Ovary (tissue), 9 donors: ENCODE results near the gene C2orf72. TPM values are rescaled to one million over a fixed set of nuclear protein-coding genes. Genes with fewer than 3 reads are reported as not detected.

Experiments used
- DNase-seq, 5 donors: peaks; one replicate each; pipeline ENCODE4 v3.0.0-alpha.2; 2019 to 2020
- H3K27ac ChIP-seq, 2 donors: fragments of 200-600 bp; one replicate each; pipeline versions ENCODE4 v1.5.1 to v1.8.0; 2019 to 2022
- H3K27me3 ChIP-seq: fragments of 200-600 bp; one replicate; pipeline ENCODE4 v1.8.0; 2022
- H3K36me3 ChIP-seq: fragments of 200-600 bp; sonication (generic); one replicate; pipeline ENCODE4 v1.5.1; 2019
- H3K4me1 ChIP-seq: one replicate; pipeline ENCODE4 v1.8.1; 2013; ENCODE audit warnings: mild to moderate bottlenecking, moderate library complexity; ENCODE audit not compliant: insufficient read depth
- H3K4me3 ChIP-seq: fragments of 200-600 bp; sonication (generic); one replicate; pipeline ENCODE4 v1.5.1; 2017
- H3K9me3 ChIP-seq, 2 donors: fragments of 200-600 bp in 1 of 2; sonication (generic) in 1 of 2; one replicate each; pipeline versions ENCODE4 v1.5.1 to v1.8.1; 2013 to 2019; ENCODE audit warnings: mild to moderate bottlenecking in 1 of 2, moderate library complexity in 1 of 2
- CTCF ChIP-seq, 3 donors: fragments of 450-650 bp in 2 of 3; fragments of 200-600 bp in 1 of 3; IDR thresholded peaks; one replicate each; pipeline versions ENCODE4 v1.5.1 to v1.8.0; 2016 to 2022; ENCODE audit warnings: antibody characterized with exemption in 3 of 3, mild to moderate bottlenecking in 1 of 3
- EP300 ChIP-seq: sonication (generic); formaldehyde crosslinking; IDR thresholded peaks from one replicate; pipeline ENCODE4 v1.6.1; 2017; ENCODE audit warnings: antibody characterized with exemption
- POLR2A ChIP-seq: fragments of 450-650 bp; IDR thresholded peaks from one replicate; pipeline ENCODE4 v1.6.1; 2017; ENCODE audit warnings: antibody characterized with exemption, mild to moderate bottlenecking, moderate library complexity
- whole genome bisulfite sequencing, 3 donors: extraction: QIAGEN DNeasy Blood & Tissue Kit in 1 of 3; methylation state at CpG; one replicate each; pipeline versions ENCODE4 v1.1.5 to v1.1.7; 2013 to 2017; 5-methylcytosine and 5-hydroxymethylcytosine counted together
- intact Hi-C, 4 donors: fragments of 100-400 bp; cut with DNase I; formaldehyde crosslinking; loops; one replicate each; pipeline versions ENCODE4 v1.11.0 to v1.15.1; 2022 to 2023
- polyA plus RNA-seq, 2 donors: library from polyadenylated mRNA; stranded (reverse); fragments of 200-250 nt in 1 of 2; fragments of 350-450 nt in 1 of 2; fragmentation: Illumina TruSeq in 1 of 2; extraction: RNeasy Lipid Tissue Mini Kit (QIAGEN cat#74804) in 1 of 2; gene quantifications; one replicate each; pipeline ENCODE4 v1.2.3, GENCODE V29; 2013 to 2014
- total RNA-seq, 7 donors: library from RNA; depleted of rRNA in 2 of 7; stranded (reverse); fragments of >200 nt in 2 of 7; fragmentation: NEBNext Ultra II Directional in 3 of 7; extraction: Animal tissue kit (Norgen Biotek cat#: 25700) in 3 of 7; gene quantifications; one replicate each; pipeline versions ENCODE4 v1.1.0 to v1.2.4, GENCODE V29; 2016 to 2023
- donor health status: DM: no; HTN: no; CAD: no; lungs with moderate emphysema.
- donor health status: DM: no; HTN: no; CAD: no.
- donor health status: Bipolar disorder and iron deficiency.
- donor health status: DM: yes; HTN: yes; CAD: no.
- donor health status: DM: no; HTN: no; CAD: no.
- donor health status: DM: yes; HTN: yes; CAD: no.

C2orf72 gene
- total and polyA plus RNA-seq, 9 donors, result 0.06 to 0.18 (median 0.12) TPM; not detected in 4

DNA sequence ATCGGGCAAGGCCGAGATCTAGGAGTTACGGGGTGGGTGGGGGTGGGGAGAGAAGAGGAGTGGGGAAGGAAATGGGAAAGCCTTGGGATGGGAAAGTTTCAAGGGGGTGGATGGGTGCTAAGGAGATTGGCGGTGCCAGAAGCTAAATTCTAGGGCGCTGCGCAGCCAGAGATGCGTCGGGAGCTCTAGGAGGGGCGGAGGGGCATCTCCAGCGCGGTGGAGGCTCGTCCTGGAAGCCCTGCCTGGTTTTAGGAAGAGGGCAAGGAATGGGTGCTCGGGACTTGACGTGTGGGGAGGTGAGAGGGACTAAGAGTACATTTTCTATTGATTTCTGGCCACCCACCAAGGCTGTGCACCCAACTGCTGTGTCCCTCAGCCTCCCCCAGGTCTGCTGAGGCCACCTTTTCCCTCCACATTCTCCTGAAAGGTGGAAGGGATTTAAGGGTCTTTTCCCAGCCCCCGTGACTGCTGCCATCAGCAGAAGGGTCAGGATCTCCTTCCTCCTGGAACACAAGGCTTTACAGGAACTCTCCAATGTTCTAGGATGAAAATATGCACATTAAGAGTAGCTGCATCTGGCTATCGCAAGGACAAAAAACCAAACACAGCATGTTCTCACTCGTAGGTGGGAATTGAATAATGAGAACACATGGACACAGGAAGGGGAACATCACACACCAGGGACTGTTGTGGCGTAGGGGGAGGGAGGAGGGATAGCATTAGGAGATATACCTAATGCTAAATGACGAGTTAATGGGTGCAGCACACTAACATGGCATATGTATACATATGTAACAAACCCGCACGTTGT lies 1.4 kb downstream of the C2orf72 start:
- Histone ChIP-seq H3K27me3 (no peaks in the 10 kb centered on the region), H3K4me3 (no peak overlapping the region)
- 18 to 24% (median 18%) methylated on average over 21 of the region's 21 CpGs for WGBS, 3 donors

DNA sequence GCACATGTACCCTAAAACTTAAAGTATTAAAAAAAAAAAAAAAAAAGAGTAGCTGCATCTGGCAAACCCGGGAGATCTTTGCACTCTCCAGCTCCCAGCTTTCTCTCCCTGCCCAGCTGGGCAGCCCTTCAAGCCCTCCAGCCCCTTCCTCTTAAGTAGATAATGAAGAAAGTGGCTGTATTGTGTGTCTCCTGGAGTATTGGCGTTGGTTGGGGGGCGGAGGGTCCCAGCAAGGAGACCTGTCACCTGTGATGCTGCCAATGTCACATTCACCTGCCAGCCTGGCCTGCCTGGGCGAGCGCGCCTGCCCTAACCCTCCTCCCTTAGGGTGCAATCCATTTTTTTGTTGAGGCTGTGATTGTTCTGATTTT lies 2.0 kb downstream of the C2orf72 start:
- Histone ChIP-seq H3K27ac (no peak overlapping the region), H3K4me1 (no peaks in the 10 kb centered on the region), H3K27me3 (no peaks in the 10 kb centered on the region), H3K9me3 (no peaks in the 10 kb centered on the region), H3K36me3 (no peaks in the 10 kb centered on the region), H3K4me3 (no peak overlapping the region)
- TF ChIP-seq EP300, result no peak
- TF ChIP-seq POLR2A, result no peak
- TF ChIP-seq CTCF (IDR thresholded peaks at IDR 0.05), result no peak
- intact Hi-C loops, result no loop called here
- WGBS, 3 donors, result 83 to 87% (median 84%) methylated on average over 6 of the region's 6 CpGs
- DNase-seq, result no peak

More for the DNA sequence above, 1.4 kb downstream of the C2orf72 start:
- no peaks in the 10 kb centered on the region for H3K4me1 ChIP-seq
- H3K36me3 ChIP-seq, result no peaks in the 10 kb centered on the region
- TF ChIP-seq EP300 (no peak), POLR2A (no peak), CTCF (IDR thresholded peaks at IDR 0.05) (no peak)
- intact Hi-C loops, result no loop called here
- no peak overlapping the region for H3K27ac ChIP-seq
- DNase-seq, result no peak
- H3K9me3 ChIP-seq, result no peaks in the 10 kb centered on the region

DNA sequence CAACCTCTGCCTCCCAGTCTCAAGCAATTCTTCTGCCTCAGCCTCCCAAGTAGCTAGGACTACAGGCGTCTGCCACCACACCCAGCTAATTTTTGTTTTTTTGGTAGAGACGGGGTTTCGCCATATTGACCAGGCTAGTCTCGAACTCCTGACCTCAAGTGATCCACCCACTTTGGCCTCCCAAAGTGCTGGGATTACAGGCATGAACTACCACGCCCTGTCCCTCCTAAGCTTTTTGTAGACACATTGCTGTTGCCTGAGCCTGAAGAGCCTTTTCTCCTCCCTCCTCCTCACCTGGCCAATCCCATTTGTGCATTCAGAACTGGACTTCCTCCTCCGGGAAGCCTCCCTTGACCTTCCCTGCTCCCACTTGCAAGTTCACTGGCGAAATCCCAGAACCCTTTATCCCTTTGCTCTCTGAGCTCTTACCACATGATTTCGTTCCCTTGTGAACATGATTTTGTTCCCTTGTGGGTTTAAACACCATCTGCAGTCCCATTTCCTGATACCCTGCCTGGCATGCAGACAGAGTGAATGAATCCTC lies 2.6 kb downstream of the C2orf72 start:
- H3K36me3 ChIP-seq, result no peaks in the 10 kb centered on the region
- no peaks in the 10 kb centered on the region for H3K27me3 ChIP-seq
- WGBS, 3 donors, result 66 to 83% (median 69%) methylated on average over 8 of the region's 8 CpGs
- intact Hi-C loops, result no loop called here
- H3K4me3 ChIP-seq, result no peak overlapping the region
- no peaks in the 10 kb centered on the region for H3K4me1 ChIP-seq
- DNase-seq, result no peak
- no peak overlapping the region for H3K27ac ChIP-seq
- no peak for TF ChIP-seq POLR2A
- TF ChIP-seq CTCF (IDR thresholded peaks at IDR 0.05), result no peak
- TF ChIP-seq EP300, result no peak
- H3K9me3 ChIP-seq, result no peaks in the 10 kb centered on the region

DNA sequence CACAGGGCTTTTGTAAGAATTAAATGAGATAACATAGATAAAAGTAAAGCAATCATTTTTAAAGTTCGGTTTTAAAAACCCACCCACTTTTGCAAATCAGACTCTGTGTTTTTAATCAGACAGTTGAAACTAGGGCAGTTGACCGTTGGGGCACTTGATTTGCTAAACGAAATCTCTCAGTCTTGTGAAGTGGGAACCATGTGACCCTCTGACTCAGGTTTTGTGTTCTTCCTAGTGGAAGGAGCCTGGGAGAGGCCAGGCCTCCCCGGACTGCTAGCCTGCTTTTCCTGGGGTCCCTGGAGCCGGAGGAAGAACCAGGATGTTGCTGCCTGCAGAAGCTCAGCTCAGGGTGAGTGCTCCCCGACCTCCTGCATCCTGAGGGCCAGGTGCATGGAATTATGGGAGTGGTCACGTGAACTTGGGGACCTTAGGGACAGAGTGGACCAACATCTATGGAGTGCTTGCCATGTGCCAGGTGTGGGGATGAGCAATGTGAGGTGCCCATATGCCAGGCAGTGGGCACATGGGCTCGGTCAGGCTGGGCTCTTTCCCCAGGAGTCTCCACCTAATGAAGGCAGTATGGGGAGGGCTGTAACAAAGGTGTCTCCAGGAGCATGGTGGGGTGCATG lies 3.9 kb downstream of the C2orf72 start:
- no peak for DNase-seq
- 38 to 57% (median 40%) methylated on average over 8 of the region's 8 CpGs for WGBS, 3 donors
- Histone ChIP-seq H3K27ac (no peak overlapping the region), H3K9me3 (no peaks in the 10 kb centered on the region), H3K4me3 (no peak overlapping the region), H3K36me3 (no peaks in the 10 kb centered on the region), H3K4me1 (no peaks in the 10 kb centered on the region), H3K27me3 (no peaks in the 10 kb centered on the region)
- TF ChIP-seq POLR2A (no peak), CTCF (IDR thresholded peaks at IDR 0.05) (no peak), EP300 (no peak)
- intact Hi-C loops, result no loop called here
